ENCODE data around the gene ACSS1.

ACSS1 gene

DNA sequence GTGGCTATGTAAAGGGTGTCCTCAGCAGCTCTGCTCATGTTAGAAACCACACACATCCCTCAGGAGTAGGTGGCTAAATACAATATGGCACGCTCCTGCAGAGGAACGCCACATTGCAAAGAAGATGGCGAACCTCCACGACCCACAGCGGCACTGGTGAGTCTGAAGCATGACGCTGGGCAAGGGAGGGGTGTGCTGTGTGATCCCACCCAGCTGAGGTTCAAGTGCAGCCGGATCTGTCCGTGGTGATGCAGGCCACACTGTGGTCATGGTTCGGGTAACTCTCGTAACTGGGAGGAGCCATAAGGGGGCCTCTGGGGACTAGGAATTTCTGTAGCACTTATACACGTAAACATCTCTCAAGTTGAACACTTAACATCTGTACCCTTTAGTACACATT is 42.0 kb downstream of the ACSS1 start:
- H3K4me3 ChIP-seq (replicated peaks; ENCODE audit: insufficient read depth, low read length): no peak overlapping the region
- no peak for TF ChIP-seq POLR2AphosphoS5 (IDR thresholded peaks at IDR 0.05; ENCODE audit: low read depth)
- no peak for TF ChIP-seq GABPA (IDR thresholded peaks at IDR 0.05; ENCODE audit: low read depth)
- TF ChIP-seq, protein P1, sequence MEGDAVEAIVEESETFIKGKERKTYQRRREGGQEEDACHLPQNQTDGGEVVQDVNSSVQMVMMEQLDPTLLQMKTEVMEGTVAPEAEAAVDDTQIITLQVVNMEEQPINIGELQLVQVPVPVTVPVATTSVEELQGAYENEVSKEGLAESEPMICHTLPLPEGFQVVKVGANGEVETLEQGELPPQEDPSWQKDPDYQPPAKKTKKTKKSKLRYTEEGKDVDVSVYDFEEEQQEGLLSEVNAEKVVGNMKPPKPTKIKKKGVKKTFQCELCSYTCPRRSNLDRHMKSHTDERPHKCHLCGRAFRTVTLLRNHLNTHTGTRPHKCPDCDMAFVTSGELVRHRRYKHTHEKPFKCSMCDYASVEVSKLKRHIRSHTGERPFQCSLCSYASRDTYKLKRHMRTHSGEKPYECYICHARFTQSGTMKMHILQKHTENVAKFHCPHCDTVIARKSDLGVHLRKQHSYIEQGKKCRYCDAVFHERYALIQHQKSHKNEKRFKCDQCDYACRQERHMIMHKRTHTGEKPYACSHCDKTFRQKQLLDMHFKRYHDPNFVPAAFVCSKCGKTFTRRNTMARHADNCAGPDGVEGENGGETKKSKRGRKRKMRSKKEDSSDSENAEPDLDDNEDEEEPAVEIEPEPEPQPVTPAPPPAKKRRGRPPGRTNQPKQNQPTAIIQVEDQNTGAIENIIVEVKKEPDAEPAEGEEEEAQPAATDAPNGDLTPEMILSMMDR (IDR thresholded peaks at IDR 0.05; ENCODE audit: insufficient read depth, low read length): no peak
- no peak for TF ChIP-seq SPI1 (IDR thresholded peaks at IDR 0.05; ENCODE audit: borderline replicate concordance, low read depth)
- TF ChIP-seq, protein P2, sequence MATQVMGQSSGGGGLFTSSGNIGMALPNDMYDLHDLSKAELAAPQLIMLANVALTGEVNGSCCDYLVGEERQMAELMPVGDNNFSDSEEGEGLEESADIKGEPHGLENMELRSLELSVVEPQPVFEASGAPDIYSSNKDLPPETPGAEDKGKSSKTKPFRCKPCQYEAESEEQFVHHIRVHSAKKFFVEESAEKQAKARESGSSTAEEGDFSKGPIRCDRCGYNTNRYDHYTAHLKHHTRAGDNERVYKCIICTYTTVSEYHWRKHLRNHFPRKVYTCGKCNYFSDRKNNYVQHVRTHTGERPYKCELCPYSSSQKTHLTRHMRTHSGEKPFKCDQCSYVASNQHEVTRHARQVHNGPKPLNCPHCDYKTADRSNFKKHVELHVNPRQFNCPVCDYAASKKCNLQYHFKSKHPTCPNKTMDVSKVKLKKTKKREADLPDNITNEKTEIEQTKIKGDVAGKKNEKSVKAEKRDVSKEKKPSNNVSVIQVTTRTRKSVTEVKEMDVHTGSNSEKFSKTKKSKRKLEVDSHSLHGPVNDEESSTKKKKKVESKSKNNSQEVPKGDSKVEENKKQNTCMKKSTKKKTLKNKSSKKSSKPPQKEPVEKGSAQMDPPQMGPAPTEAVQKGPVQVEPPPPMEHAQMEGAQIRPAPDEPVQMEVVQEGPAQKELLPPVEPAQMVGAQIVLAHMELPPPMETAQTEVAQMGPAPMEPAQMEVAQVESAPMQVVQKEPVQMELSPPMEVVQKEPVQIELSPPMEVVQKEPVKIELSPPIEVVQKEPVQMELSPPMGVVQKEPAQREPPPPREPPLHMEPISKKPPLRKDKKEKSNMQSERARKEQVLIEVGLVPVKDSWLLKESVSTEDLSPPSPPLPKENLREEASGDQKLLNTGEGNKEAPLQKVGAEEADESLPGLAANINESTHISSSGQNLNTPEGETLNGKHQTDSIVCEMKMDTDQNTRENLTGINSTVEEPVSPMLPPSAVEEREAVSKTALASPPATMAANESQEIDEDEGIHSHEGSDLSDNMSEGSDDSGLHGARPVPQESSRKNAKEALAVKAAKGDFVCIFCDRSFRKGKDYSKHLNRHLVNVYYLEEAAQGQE (IDR thresholded peaks at IDR 0.05; ENCODE audit: insufficient replicate concordance, low read depth): no peak
- H3K27me3 ChIP-seq (ENCODE audit: insufficient read depth, poor library complexity, severe bottlenecking): no peaks in the 10 kb centered on the region
- DNase-seq (ENCODE audit: low read depth in 1 of 2, low spot score in 1 of 2): no peak
- H3K27ac ChIP-seq (replicated peaks): no peak overlapping the region

DNA sequence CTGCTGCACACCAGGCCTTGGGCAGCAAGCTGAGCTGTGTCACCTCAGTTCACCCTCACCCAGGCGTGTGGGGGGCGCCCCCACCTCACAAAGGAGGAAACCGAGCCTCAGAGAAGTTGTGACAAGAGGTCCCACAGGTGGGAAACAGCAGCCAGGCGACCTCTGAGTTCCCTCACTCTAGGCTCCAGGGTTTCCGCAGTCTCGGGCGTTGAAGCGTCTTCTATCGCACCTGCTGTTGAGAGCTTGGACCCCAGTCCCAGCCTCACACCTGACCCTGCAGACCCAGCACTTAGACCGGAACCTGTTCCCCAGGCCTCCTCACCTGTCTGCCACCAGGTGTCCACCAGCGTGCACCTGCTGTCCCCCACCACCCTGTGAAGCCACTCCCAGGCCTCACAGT is 43.1 kb downstream of the ACSS1 start:
- DNase-seq (ENCODE audit: low read depth in 1 of 2, low spot score in 1 of 2): no peak
- no peaks in the 10 kb centered on the region for H3K27me3 ChIP-seq (ENCODE audit: insufficient read depth, poor library complexity, severe bottlenecking)
- TF ChIP-seq SPI1 (IDR thresholded peaks at IDR 0.05; ENCODE audit: borderline replicate concordance, low read depth) (no peak), POLR2AphosphoS5 (IDR thresholded peaks at IDR 0.05; ENCODE audit: low read depth) (no peak), GABPA (IDR thresholded peaks at IDR 0.05; ENCODE audit: low read depth) (no peak)
- TF ChIP-seq, protein P2 (IDR thresholded peaks at IDR 0.05; ENCODE audit: insufficient replicate concordance, low read depth): no peak
- TF ChIP-seq, protein P1 (IDR thresholded peaks at IDR 0.05; ENCODE audit: insufficient read depth, low read length): no peak
- no peak overlapping the region for H3K4me3 ChIP-seq (replicated peaks; ENCODE audit: insufficient read depth, low read length)
- H3K27ac ChIP-seq (replicated peaks): no peak overlapping the region

DNA sequence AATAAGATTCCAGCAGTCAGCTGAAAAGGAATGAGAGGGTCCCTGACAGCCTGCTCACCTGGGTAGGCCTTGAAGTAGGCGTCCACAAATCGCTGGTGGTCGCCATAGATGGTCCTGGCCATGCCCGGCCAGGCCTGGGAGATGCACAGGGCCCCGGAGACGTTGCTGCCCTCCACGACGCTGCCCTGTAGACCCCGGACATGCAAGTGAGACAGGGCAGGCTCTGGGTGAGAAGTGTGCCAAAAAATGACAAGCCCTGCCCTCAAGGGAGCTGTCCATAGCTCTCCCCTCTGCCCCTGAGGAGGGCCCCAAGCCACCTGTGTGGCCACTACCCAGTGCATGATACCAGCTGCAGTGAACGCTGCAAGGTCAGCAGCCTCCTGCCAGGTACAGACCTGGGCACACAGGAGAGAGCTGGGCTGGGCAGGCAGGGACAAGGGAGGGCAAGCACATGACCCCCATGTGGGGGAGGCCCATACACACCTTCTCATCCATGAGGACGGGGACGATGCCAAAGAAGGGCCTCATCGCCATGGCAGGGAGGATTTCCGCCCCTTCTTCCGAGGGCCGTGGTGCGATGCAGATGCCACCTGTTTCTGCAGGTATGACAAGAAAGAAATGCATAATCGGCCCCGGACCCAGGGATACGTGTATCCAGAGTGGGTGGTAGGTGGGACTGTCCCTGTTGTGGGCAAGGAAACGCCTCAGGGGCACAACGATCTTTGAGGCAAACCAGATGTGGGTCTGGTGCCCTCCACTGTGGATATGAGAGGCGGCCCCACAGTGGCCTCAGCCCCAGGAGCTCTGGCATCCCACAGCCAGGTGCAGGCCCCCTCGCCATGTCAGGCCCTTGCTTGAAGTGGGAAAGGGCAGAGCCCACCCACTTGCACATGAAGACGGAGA is 44.2 kb downstream of the ACSS1 start:
- no peak for TF ChIP-seq SPI1 (IDR thresholded peaks at IDR 0.05; ENCODE audit: borderline replicate concordance, low read depth)
- TF ChIP-seq GABPA (IDR thresholded peaks at IDR 0.05; ENCODE audit: low read depth): no peak
- TF ChIP-seq, protein P1 (IDR thresholded peaks at IDR 0.05; ENCODE audit: insufficient read depth, low read length): no peak
- TF ChIP-seq, protein P2 (IDR thresholded peaks at IDR 0.05; ENCODE audit: insufficient replicate concordance, low read depth): no peak
- DNase-seq (ENCODE audit: low read depth in 1 of 2, low spot score in 1 of 2): no peak
- Histone ChIP-seq H3K27ac (replicated peaks) (no peak overlapping the region), H3K4me3 (replicated peaks; ENCODE audit: insufficient read depth, low read length) (no peak overlapping the region), H3K27me3 (ENCODE audit: insufficient read depth, poor library complexity, severe bottlenecking) (no peaks in the 10 kb centered on the region)
